ENCODE measurements around the gene KIAA1671. TPM values are rescaled to one million over a fixed set of nuclear protein-coding genes. Genes with fewer than 3 reads are reported as not detected.

KIAA1671 gene
- total and polyA plus RNA-seq, 2 donors (not counting 1 experiment from before 2014, with no cell fraction given): 0.01 to 0.02 TPM

DNA sequence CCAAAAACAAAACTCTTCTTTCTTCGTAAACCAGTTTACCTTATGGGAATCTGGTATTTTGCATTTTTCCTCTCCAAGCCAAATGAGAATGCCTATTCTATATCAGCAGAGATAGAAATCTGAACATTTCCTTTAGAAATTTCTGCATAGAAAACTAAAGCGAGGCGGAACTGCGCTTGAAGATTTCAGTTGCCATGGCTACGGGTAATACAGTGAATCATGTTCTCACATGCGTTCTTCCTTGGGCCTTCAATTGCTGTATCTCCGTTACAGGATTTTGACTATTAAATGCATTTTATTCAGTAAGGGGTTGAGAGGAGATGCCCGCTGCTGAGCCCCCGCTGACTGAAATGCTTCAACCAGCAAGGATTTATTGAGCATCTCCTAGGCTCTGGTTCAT lies 138.9 kb downstream of the KIAA1671 start:
- CTCF ChIA-PET: no interaction called here
- DNase-seq (no peak), ATAC-seq (ENCODE audit: low read depth) (no peak)
- peaks cover 36% of the 10 kb centered on the region for H3K27me3 Mint-ChIP-seq
- no peak overlapping the region for H3K27ac Mint-ChIP-seq
- Histone ChIP-seq H2AFZ (ENCODE audit: insufficient read depth, low read depth, low read length, poor library complexity, severe bottlenecking) (no peak overlapping the region), H3K4me2 (replicated peaks; ENCODE audit: low read depth, low read length, poor library complexity, severe bottlenecking) (no peak overlapping the region), H3K9ac (ENCODE audit: low read length) (no peak overlapping the region), H3K4me3 (ENCODE audit: control extremely low read depth in 1 of 5, extremely low read depth in 1 of 5, insufficient read depth in 1 of 5, low read depth in 2 of 5, low read length in 4 of 5) (no peak overlapping the region), H3K36me3 (replicated peaks in 1 of 2; ENCODE audit: control extremely low read depth in 1 of 2, control insufficient read depth in 1 of 2, extremely low read depth in 1 of 2, insufficient read depth in 2 of 2, low read length in 1 of 2) (no peaks in the 10 kb centered on the region), H3K9me3 (ENCODE audit: control extremely low read depth in 1 of 3, control insufficient read depth in 2 of 3, insufficient read depth in 1 of 3, low read length in 2 of 3) (no peaks in the 10 kb centered on the region), H3K27ac (ENCODE audit: low read length in 2 of 2) (no peak overlapping the region), H4K20me1 (ENCODE audit: control insufficient read depth, insufficient read depth, low read length, poor library complexity, severe bottlenecking) (no peaks in the 10 kb centered on the region), H3K79me2 (ENCODE audit: control insufficient read depth, insufficient read depth, low read length) (no peaks in the 10 kb centered on the region), H3K27me3 (replicated peaks in 1 of 4; ENCODE audit: control extremely low read depth in 1 of 4, control insufficient read depth in 3 of 4, insufficient read depth in 4 of 4, low read length in 3 of 4) (peaks cover 0 to 4% (median 0%) of the 10 kb centered on the region in 4 experiments), H3K4me1 (ENCODE audit: control insufficient read depth in 2 of 2, insufficient read depth in 2 of 2, low read length in 2 of 2) (peaks cover 4 to 5% of the 10 kb centered on the region in 2 donors)
- peaks cover 3% of the 10 kb centered on the region for H3K4me1 Mint-ChIP-seq
- WGBS (ENCODE audit: insufficient coverage): 97% methylated on average over 7 of the region's 9 CpGs
- POLR2A ChIA-PET: no interaction called here
- intact Hi-C loops (cut with micrococcal nuclease): no loop called here
- no peak for TF ChIP-seq EZH2 (IDR thresholded peaks at IDR 0.05; ENCODE audit: borderline replicate concordance, insufficient read depth, low read depth, low read length, poor library complexity, severe bottlenecking)
- TF ChIP-seq, protein P1, sequence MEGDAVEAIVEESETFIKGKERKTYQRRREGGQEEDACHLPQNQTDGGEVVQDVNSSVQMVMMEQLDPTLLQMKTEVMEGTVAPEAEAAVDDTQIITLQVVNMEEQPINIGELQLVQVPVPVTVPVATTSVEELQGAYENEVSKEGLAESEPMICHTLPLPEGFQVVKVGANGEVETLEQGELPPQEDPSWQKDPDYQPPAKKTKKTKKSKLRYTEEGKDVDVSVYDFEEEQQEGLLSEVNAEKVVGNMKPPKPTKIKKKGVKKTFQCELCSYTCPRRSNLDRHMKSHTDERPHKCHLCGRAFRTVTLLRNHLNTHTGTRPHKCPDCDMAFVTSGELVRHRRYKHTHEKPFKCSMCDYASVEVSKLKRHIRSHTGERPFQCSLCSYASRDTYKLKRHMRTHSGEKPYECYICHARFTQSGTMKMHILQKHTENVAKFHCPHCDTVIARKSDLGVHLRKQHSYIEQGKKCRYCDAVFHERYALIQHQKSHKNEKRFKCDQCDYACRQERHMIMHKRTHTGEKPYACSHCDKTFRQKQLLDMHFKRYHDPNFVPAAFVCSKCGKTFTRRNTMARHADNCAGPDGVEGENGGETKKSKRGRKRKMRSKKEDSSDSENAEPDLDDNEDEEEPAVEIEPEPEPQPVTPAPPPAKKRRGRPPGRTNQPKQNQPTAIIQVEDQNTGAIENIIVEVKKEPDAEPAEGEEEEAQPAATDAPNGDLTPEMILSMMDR (IDR thresholded peaks at IDR 0.05): no peak
- no peak overlapping the region for H3K4me3 Mint-ChIP-seq
- H3K9me3 Mint-ChIP-seq (ENCODE audit: insufficient read depth): no peaks in the 10 kb centered on the region

DNA sequence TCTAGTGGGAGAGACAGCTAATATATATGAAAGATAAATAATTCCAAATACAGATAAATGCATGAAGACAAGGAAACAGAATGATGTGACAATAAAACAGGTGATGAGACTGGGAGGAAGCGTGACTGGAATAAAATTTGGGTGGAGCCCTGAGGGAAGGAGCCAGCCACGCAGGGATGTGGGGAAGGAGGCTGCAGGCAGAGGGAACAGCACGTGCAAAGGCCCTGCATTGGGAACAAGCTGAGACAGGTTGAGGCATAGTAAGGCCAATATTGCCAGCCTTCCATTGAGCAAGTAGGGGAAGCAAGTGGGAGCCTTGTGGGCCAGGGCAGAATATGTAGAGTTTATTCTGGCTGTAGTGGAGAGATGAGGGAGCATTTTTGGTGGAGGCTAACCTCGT lies 139.6 kb downstream of the KIAA1671 start:
- H3K79me2 ChIP-seq (ENCODE audit: control insufficient read depth, insufficient read depth, low read length): no peaks in the 10 kb centered on the region
- no peaks in the 10 kb centered on the region for H3K4me1 ChIP-seq (ENCODE audit: control insufficient read depth in 2 of 2, insufficient read depth in 2 of 2, low read length in 2 of 2)
- ChIA-PET CTCF (no interaction called here), POLR2A (no interaction called here)
- H3K9me3 Mint-ChIP-seq (ENCODE audit: insufficient read depth): no peaks in the 10 kb centered on the region
- no peaks in the 10 kb centered on the region for H3K4me1 Mint-ChIP-seq
- H2AFZ ChIP-seq (ENCODE audit: insufficient read depth, low read depth, low read length, poor library complexity, severe bottlenecking): no peak overlapping the region
- WGBS (ENCODE audit: insufficient coverage): 86% methylated on average over 4 of the region's 4 CpGs
- no peak overlapping the region for H3K27ac Mint-ChIP-seq
- H3K4me3 ChIP-seq (ENCODE audit: control extremely low read depth in 1 of 5, extremely low read depth in 1 of 5, insufficient read depth in 1 of 5, low read depth in 2 of 5, low read length in 4 of 5): no peak overlapping the region
- DNase-seq: no peak
- peaks cover 36% of the 10 kb centered on the region for H3K27me3 Mint-ChIP-seq
- H3K36me3 ChIP-seq (replicated peaks in 1 of 2; ENCODE audit: control extremely low read depth in 1 of 2, control insufficient read depth in 1 of 2, extremely low read depth in 1 of 2, insufficient read depth in 2 of 2, low read length in 1 of 2): no peaks in the 10 kb centered on the region
- H4K20me1 ChIP-seq (ENCODE audit: control insufficient read depth, insufficient read depth, low read length, poor library complexity, severe bottlenecking): no peaks in the 10 kb centered on the region
- H3K4me3 Mint-ChIP-seq: no peak overlapping the region
- no peak overlapping the region for H3K27ac ChIP-seq (ENCODE audit: low read length in 2 of 2)
- no peak overlapping the region for H3K9ac ChIP-seq (ENCODE audit: low read length)
- TF ChIP-seq EZH2 (IDR thresholded peaks at IDR 0.05; ENCODE audit: borderline replicate concordance, insufficient read depth, low read depth, low read length, poor library complexity, severe bottlenecking): no peak
- TF ChIP-seq, protein P1 (IDR thresholded peaks at IDR 0.05): no peak
- peaks cover 0 to 4% (median 0%) of the 10 kb centered on the region in 4 experiments for H3K27me3 ChIP-seq (replicated peaks in 1 of 4; ENCODE audit: control extremely low read depth in 1 of 4, control insufficient read depth in 3 of 4, insufficient read depth in 4 of 4, low read length in 3 of 4)
- no peak overlapping the region for H3K4me2 ChIP-seq (replicated peaks; ENCODE audit: low read depth, low read length, poor library complexity, severe bottlenecking)
- H3K9me3 ChIP-seq (ENCODE audit: control extremely low read depth in 1 of 3, control insufficient read depth in 2 of 3, insufficient read depth in 1 of 3, low read length in 2 of 3): no peaks in the 10 kb centered on the region
- no peak for ATAC-seq (ENCODE audit: low read depth)
- intact Hi-C loops (cut with micrococcal nuclease): no loop called here
